ENCODE measurements around the gene PDGFRB.

The PDGFRB gene

GRCh38 chr5:150163035-150163434 is 7.4 kb upstream of the PDGFRB start:
- no peak for DNase-seq (ENCODE audit: low spot score)

- DNase-seq (ENCODE audit: low spot score): no peak
Measured at GRCh38 chr5:150162142-150162513, 6.5 kb upstream of the PDGFRB start.

- peak; percentile 87 for DNase-seq (ENCODE audit: low spot score)
Measured at GRCh38 chr5:150161242-150162141, 5.8 kb upstream of the PDGFRB start.

GRCh38 chr5:150160448-150161081 is 4.9 kb upstream of the PDGFRB start:
- DNase-seq (ENCODE audit: low spot score): no peak

- DNase-seq (ENCODE audit: low spot score): peak; percentile 77
Measured at GRCh38 chr5:150159741-150160179, 4.1 kb upstream of the PDGFRB start.

- no peak for DNase-seq (ENCODE audit: low spot score)
Measured at GRCh38 chr5:150159031-150159430, 3.4 kb upstream of the PDGFRB start.

GRCh38 chr5:150158170-150158949 is 2.7 kb upstream of the PDGFRB start:
- DNase-seq (ENCODE audit: low spot score): peak; percentile 61

- DNase-seq (ENCODE audit: low spot score): no peak
Measured at GRCh38 chr5:150157168-150157567, 1.5 kb upstream of the PDGFRB start.

- no peak for DNase-seq (ENCODE audit: low spot score)
Measured at GRCh38 chr5:150156540-150156939, 895 bp upstream of the PDGFRB start.

GRCh38 chr5:150156027-150156368 is 353 bp upstream of the PDGFRB start:
- DNase-seq (ENCODE audit: low spot score): no peak

GRCh38 chr5:150154618-150155128 is 972 bp downstream of the PDGFRB start:
- DNase-seq (ENCODE audit: low spot score): no peak

GRCh38 chr5:150153957-150154617 is 1.6 kb downstream of the PDGFRB start:
- DNase-seq (ENCODE audit: low spot score): peak; percentile 55

- no peak for DNase-seq (ENCODE audit: low spot score)
Measured at GRCh38 chr5:150153483-150153882, 2.2 kb downstream of the PDGFRB start.

GRCh38 chr5:150152636-150153462 is 2.8 kb downstream of the PDGFRB start:
- DNase-seq (ENCODE audit: low spot score): no peak

- DNase-seq (ENCODE audit: low spot score): no peak
Measured at GRCh38 chr5:150149618-150150017, 6.0 kb downstream of the PDGFRB start.

- DNase-seq (ENCODE audit: low spot score): peak; percentile 71
Measured at GRCh38 chr5:150148117-150148927, 7.3 kb downstream of the PDGFRB start.

GRCh38 chr5:150147670-150148069 is 8.0 kb downstream of the PDGFRB start:
- no peak for DNase-seq (ENCODE audit: low spot score)

- no peak for DNase-seq (ENCODE audit: low spot score)
Measured at GRCh38 chr5:150146862-150147601, 8.6 kb downstream of the PDGFRB start.

- no peak for DNase-seq (ENCODE audit: low spot score)
Measured at GRCh38 chr5:150146235-150146634, 9.4 kb downstream of the PDGFRB start.
